CD14-positive monocyte (primary cell): ENCODE results near the gene DTNBP1. TPM values are rescaled to one million over a fixed set of nuclear protein-coding genes. Genes with fewer than 3 reads are reported as not detected.

Experiments used
- DNase-seq, 3 donors: peaks; one replicate each; pipeline ENCODE4 v3.0.0-alpha.2; 2011 to 2022
- H2AFZ ChIP-seq: 2 replicates; pipeline ENCODE4 v1.6.0; 2012; ENCODE audit warnings: mild to moderate bottlenecking, low read depth, low read length, inconsistent platforms; ENCODE audit not compliant: insufficient read depth, poor library complexity, severe bottlenecking
- H3K27ac ChIP-seq, 2 donors: 1 replicate in 1 of 2; 2 replicates in 1 of 2; pipeline ENCODE4 v1.5.1; 2012 to 2013; ENCODE audit warnings: low read length in 2 of 2, control low read depth in 1 of 2, inconsistent platforms in 1 of 2, low read depth in 1 of 2, mild to moderate bottlenecking in 1 of 2
- H3K27me3 ChIP-seq, 2 donors: one replicate each; pipeline versions ENCODE4 v1.6.0 to v1.6.1; 2011 to 2013; ENCODE audit warnings: low read length in 2 of 2; ENCODE audit not compliant: control insufficient read depth in 2 of 2, insufficient read depth in 2 of 2
- H3K36me3 ChIP-seq, 2 donors: replicated peaks in 1 of 2; 1 replicate in 1 of 2; 2 replicates in 1 of 2; pipeline versions ENCODE4 v1.5.1 to v1.6.1; 2012 to 2013; ENCODE audit warnings: low read length in 2 of 2, control low read depth in 1 of 2, inconsistent platforms in 1 of 2, mild to moderate bottlenecking in 1 of 2; ENCODE audit not compliant: insufficient read depth in 2 of 2, control insufficient read depth in 1 of 2
- H3K4me1 ChIP-seq, 2 donors: 1 replicate in 1 of 2; 2 replicates in 1 of 2; pipeline versions ENCODE4 v1.5.1 to v1.6.1; 2012 to 2013; ENCODE audit warnings: low read length in 2 of 2, control low read depth in 1 of 2, inconsistent platforms in 1 of 2, mild to moderate bottlenecking in 1 of 2, moderate library complexity in 1 of 2; ENCODE audit not compliant: insufficient read depth in 2 of 2, control insufficient read depth in 1 of 2
- H3K4me2 ChIP-seq: replicated peaks from 2 replicates; pipeline ENCODE3; 2012; ENCODE audit warnings: low read length, moderate library complexity, mild to moderate bottlenecking; ENCODE audit not compliant: poor library complexity, severe bottlenecking; ENCODE audit errors: extremely low read depth
- H3K4me3 ChIP-seq, 3 experiments: fragments of 200-600 bp in 1 of 3; sonication (generic) in 1 of 3; replicated peaks in 1 of 3; 1 replicate in 2 of 3; 2 replicates in 1 of 3; pipeline ENCODE4 v1.5.1; 2011 to 2013; ENCODE audit warnings: low read length in 3 of 3, mild to moderate bottlenecking in 3 of 3, control low read depth in 2 of 3, low read depth in 2 of 3, inconsistent platforms in 1 of 3, moderate library complexity in 1 of 3
- H3K79me2 ChIP-seq: 2 replicates; pipeline ENCODE4 v1.6.0; 2012; ENCODE audit warnings: mild to moderate bottlenecking, control low read depth, inconsistent platforms, low read length, moderate library complexity; ENCODE audit not compliant: insufficient read depth
- H3K9ac ChIP-seq: 2 replicates; pipeline ENCODE4 v1.6.0; 2017; ENCODE audit warnings: low read length, mild to moderate bottlenecking; ENCODE audit not compliant: insufficient read depth, poor library complexity, severe bottlenecking
- H3K9me3 ChIP-seq, 2 donors: replicated peaks in 1 of 2; 1 replicate in 1 of 2; 2 replicates in 1 of 2; pipeline versions ENCODE4 v1.5.1 to v1.6.1; 2012 to 2013; ENCODE audit warnings: low read length in 2 of 2, control low read depth in 1 of 2; ENCODE audit not compliant: control insufficient read depth in 1 of 2, insufficient read depth in 1 of 2
- H4K20me1 ChIP-seq: 2 replicates; pipeline ENCODE4 v1.6.0; 2012; ENCODE audit warnings: mild to moderate bottlenecking, low read length, control low read depth, moderate library complexity; ENCODE audit not compliant: insufficient read depth
- H3K27ac Mint-ChIP-seq, 7 donors: one replicate each; pipeline ENCODE4 v1.8.0; 2020; ENCODE audit warnings: mild to moderate bottlenecking in 7 of 7, mixed read lengths in 7 of 7, moderate library complexity in 6 of 7, inconsistent platforms in 2 of 7
- H3K27me3 Mint-ChIP-seq, 3 donors: one replicate each; pipeline ENCODE4 v1.8.0; 2021 to 2022; ENCODE audit warnings: low read depth in 3 of 3, mild to moderate bottlenecking in 3 of 3, mixed read lengths in 3 of 3, moderate library complexity in 3 of 3, inconsistent platforms in 1 of 3
- H3K36me3 Mint-ChIP-seq, 2 donors: one replicate each; pipeline ENCODE4 v1.8.0; 2020; ENCODE audit warnings: mixed read lengths in 2 of 2, inconsistent platforms in 1 of 2, mild to moderate bottlenecking in 1 of 2
- H3K4me1 Mint-ChIP-seq: one replicate; pipeline ENCODE4 v1.8.0; 2020; ENCODE audit warnings: mild to moderate bottlenecking, mixed read lengths
- H3K4me3 Mint-ChIP-seq, 2 donors: one replicate each; pipeline ENCODE4 v1.8.0; 2020; ENCODE audit warnings: mild to moderate bottlenecking in 2 of 2, mixed read lengths in 2 of 2, moderate library complexity in 1 of 2
- H3K9me3 Mint-ChIP-seq, 7 donors: one replicate each; pipeline ENCODE4 v1.8.0; 2020 to 2022; ENCODE audit warnings: mixed read lengths in 7 of 7, mild to moderate bottlenecking in 6 of 7, moderate library complexity in 6 of 7, inconsistent platforms in 2 of 7
- CTCF ChIP-seq: fragments of 200-600 bp; IDR thresholded peaks from one replicate; pipeline ENCODE4 v1.8.0; 2022; ENCODE audit warnings: antibody characterized with exemption, mild to moderate bottlenecking
- WGBS: methylation state at CpG from one replicate; pipeline ENCODE4 v1.1.5; 2013; ENCODE audit warnings: missing lambda C conversion rate; ENCODE audit not compliant: insufficient coverage; 5-methylcytosine and 5-hydroxymethylcytosine counted together
- intact Hi-C, 2 donors: fragments of 100-400 bp; cut with micrococcal nuclease; formaldehyde crosslinking; loops; one replicate each; pipeline versions ENCODE4 v1.15.0 to v1.15.1; 2023
- polyA plus RNA-seq, 3 donors: library from polyadenylated mRNA; depleted of rRNA in 1 of 3; unstranded in 2 of 3; stranded (reverse) in 1 of 3; fragments of 300-500 nt in 2 of 3; fragments of >200 nt in 1 of 3; fragmentation: Illumina TruSeq in 2 of 3; gene quantifications; 1 replicate in 2 of 3; 2 replicates in 1 of 3; pipeline ENCODE4 v1.2.3, GENCODE V29; 2012 to 2021

The DTNBP1 gene
- polyA plus RNA-seq, 3 donors: 19.7 to 26.9 (median 20.5) TPM

DNA sequence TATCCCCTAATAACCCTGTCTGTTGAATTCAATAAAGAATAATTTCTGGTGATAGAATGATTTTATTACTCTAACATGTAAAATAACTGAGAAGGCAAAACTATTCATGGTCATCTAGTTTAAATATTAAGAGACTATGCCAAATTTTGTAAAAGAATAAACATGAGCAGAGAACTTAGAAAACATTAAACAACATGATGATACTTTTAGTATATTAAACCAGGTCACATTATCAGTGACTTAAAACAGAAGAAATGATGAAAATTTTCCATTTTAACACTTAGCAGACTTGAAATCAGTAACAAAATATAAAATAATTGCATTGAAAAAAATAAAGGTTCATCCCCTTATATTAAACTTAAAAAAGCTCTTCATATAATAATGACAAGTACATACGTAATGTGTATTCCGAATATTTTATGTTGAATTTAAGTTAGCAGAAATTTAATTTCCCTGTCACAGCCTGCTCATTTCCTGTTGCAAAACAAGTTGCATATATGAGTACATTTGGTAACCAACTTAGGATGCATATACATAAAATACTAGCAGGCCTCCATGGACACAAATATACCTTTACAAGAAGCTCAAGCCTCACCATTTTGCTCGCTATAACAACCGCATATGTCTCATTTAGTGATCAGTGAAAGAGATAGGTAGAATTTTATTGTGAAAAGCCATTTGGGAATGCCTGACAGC, 40.6 kb downstream of the DTNBP1 start:
- no peaks in the 10 kb centered on the region for H3K27me3 Mint-ChIP-seq
- H3K4me1 ChIP-seq: peaks cover 21 to 27% of the 10 kb centered on the region in 2 donors
- peaks cover 13% of the 10 kb centered on the region for H4K20me1 ChIP-seq
- peak overlapping the region; percentile 55 for H2AFZ ChIP-seq
- H3K9me3 Mint-ChIP-seq: no peaks in the 10 kb centered on the region
- H3K4me2 ChIP-seq: peak overlapping the region; percentile 49
- H3K27me3 ChIP-seq: no peaks in the 10 kb centered on the region
- H3K79me2 ChIP-seq: peaks cover 62% of the 10 kb centered on the region
- H3K4me3 Mint-ChIP-seq: peak overlapping the region in 1 of 2 donors; percentile 44
- peak overlapping the region; percentile 92 to 98 (median 97) for H3K27ac Mint-ChIP-seq
- peak overlapping the region; percentile 30 for H3K9ac ChIP-seq
- peaks cover 25% of the 10 kb centered on the region for H3K4me1 Mint-ChIP-seq
- H3K9me3 ChIP-seq: no peaks in the 10 kb centered on the region
- peak; percentile 58 to 78 (median 74) for DNase-seq
- H3K36me3 Mint-ChIP-seq: peaks cover 18 to 31% of the 10 kb centered on the region in 2 donors
- peaks cover 16 to 32% of the 10 kb centered on the region in 2 donors for H3K36me3 ChIP-seq
- H3K27ac ChIP-seq: peak overlapping the region; percentile 84 to 87
- intact Hi-C loops: loop anchor here in 1 of 2 donors (5.0 kb wide), 1 partner anchor 130 kb away; no protein-coding TSS in a partner anchor
- H3K4me3 ChIP-seq: peak overlapping the region in 1 of 3 experiments; percentile 16
- no CpG with 5 or more reads among the region's 4 CpGs for WGBS
- no peak for TF ChIP-seq CTCF

GRCh38 chr6:15621203-15622044, 41.4 kb downstream of the DTNBP1 start:
- peaks cover 11 to 23% of the 10 kb centered on the region in 2 donors for H3K36me3 Mint-ChIP-seq
- TF ChIP-seq CTCF: no peak
- Histone ChIP-seq H4K20me1 (peaks cover 14% of the 10 kb centered on the region), H3K36me3 (peaks cover 10 to 25% of the 10 kb centered on the region in 2 donors), H3K4me3 (peak overlapping the region in 1 of 3 experiments; percentile 16), H3K27ac (peak overlapping the region; percentile 84 to 87), H2AFZ (peak overlapping the region; percentile 55), H3K27me3 (no peaks in the 10 kb centered on the region), H3K4me2 (peak overlapping the region; percentile 49), H3K79me2 (peaks cover 70% of the 10 kb centered on the region), H3K9ac (peak overlapping the region; percentile 30), H3K9me3 (no peaks in the 10 kb centered on the region), H3K4me1 (peaks cover 21 to 27% of the 10 kb centered on the region in 2 donors)
- H3K4me1 Mint-ChIP-seq: peaks cover 25% of the 10 kb centered on the region
- no peaks in the 10 kb centered on the region for H3K9me3 Mint-ChIP-seq
- peak overlapping the region; percentile 92 to 98 (median 97) for H3K27ac Mint-ChIP-seq
- 13% methylated on average over 5 of the region's 6 CpGs for WGBS
- H3K27me3 Mint-ChIP-seq: no peaks in the 10 kb centered on the region
- peak; percentile 71 to 83 (median 77) for DNase-seq
- intact Hi-C loops: loop anchor here in 1 of 2 donors (5.0 kb wide), 1 partner anchor 129 kb away; no protein-coding TSS in a partner anchor
- peak overlapping the region; percentile 49 to 70 for H3K4me3 Mint-ChIP-seq
